Dermis blood vessel endothelial cell (primary cell): Measurements from ENCODE around the gene DISC1. TPM values are rescaled to one million over a fixed set of nuclear protein-coding genes. Genes with fewer than 3 reads are reported as not detected.

ENCODE experiments used
- DNase-seq: peaks from one replicate; pipeline ENCODE4 v3.0.0; 2010
- total RNA-seq: library from RNA; depleted of rRNA; stranded (reverse); fragments of >200 nt; gene quantifications from 2 replicates; pipeline ENCODE4 v1.2.3, GENCODE V29; 2014

Gene DISC1
- total RNA-seq, 1 donor from 2014 or later, result 19.9 TPM

GRCh38 chr1:231826566-231826965, 200.0 kb downstream of the DISC1 start:
- no peak for DNase-seq

DNA sequence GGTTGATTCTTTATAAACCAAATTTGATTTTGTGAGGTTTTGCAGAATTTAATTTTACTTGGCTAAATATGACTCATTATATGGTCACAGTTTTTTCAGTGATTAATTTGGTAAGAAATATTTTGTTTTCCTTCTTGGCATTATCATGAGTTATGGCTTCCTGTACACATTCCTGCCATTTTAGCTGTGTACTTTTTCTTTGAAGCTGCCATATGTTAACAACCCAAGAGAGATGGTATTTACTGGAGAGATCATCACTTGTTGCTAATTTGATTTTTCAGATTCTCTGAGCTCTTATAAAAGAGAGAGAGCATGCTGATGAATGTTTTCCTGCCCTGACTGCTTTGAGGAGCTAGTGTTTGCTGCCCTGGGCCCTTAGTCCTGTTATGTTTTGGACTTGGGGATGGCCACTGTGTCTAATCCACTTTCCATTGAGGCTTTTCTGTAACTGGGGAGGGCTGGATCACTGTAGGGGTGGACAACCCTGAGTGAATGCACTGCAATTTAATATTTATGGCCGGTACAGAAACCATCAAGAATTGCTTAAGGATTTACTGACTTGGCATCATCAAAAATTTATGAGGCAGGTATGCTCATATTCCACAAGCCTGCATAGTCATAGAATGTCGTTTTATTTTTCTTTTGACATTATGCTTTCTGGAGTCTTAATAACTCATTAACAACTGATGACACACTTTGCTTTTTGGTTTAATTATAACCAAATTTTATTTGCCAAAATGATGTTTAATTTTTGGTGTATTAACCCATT, 200.9 kb downstream of the DISC1 start:
- peak; percentile 57 for DNase-seq

DNA sequence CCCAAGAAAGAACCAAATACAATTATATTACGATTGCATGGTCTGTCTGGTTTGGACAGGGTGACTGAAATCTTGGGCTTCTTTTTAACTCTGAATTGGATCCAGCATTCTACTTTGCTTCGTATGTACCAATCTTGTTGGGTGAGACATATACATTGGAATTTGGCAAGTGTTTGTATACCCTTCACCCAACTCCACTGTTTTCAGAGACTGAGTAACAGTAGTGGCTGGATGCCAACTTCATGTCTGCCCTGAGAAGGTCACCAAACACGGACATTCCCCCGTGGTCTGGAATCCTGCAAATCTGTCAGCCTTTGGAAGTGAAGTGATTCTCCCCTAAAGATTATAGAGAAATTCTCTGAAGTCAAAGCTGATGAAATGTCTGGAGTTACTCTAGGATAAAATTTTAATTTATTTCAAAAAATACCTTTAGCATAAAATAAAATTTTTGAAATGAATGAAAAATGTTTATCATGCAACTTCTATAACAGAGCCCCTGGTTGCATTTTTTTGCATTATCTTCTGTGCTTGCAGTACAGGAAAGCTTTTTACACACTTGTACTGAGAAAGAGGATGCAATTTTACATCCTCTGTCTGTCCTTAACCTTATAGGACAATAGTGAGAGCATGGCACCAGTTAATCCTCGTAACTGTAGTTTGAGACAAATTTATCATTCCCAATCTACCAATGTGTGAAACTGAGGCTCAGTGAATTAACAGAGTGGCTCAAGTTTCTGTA, 201.8 kb downstream of the DISC1 start:
- peak; percentile 95 for DNase-seq

- DNase-seq, result no peak
Measured at GRCh38 chr1:231829332-231829731, 202.7 kb downstream of the DISC1 start.

DNA sequence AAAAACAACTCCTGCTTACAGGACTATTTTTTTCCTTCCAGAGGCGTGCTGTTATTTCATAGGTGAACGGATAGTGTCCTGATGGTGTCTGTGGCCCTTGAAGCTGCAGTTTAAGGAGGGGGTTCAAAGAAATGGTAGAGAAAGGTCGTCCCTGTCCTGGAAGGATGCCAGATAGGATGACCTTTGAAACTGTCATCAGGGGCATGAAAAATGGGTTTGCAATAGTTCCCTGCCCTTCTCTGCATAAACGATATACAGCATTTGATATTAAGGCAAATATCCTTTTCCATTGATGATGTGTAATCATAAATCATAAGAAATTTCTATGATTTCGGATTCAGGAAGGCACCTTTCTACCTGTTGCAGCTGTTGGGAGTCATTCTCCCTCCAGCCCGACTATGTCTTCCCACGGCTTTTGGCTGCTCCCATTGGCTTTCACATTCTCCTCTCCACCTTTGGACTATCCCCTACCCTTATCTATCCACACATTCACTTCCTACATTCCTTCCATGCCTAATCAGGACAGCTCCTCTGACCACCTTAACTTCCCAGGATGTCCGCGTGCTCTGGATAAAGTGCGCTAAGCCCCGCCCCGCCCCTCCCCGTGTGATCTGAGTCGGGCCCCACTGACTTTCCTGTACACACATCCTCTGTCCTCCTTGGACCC, 209.8 kb downstream of the DISC1 start:
- peak; percentile 7 for DNase-seq

DNA sequence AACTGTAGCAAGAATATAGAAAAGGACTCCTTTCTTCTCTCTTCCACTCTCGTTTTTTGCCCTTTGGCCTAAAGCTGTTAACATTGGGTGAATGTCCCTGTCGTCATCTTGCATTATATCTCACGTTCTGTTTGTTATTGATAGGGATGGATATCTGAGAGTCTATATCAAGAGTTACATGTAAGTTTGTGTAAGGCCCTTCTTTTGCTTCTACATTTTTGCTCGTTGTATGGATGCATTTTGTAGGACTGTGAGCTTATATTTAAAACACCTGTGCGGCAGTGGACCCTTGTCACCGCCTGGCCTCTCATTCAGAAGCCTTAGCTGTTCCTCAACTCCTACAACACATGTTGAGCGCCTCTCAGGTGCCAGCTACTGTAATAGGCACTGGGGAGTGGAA, 211.9 kb downstream of the DISC1 start:
- no peak for DNase-seq

- DNase-seq, result no peak
Measured at GRCh38 chr1:231839999-231840398, 213.4 kb downstream of the DISC1 start.

DNA sequence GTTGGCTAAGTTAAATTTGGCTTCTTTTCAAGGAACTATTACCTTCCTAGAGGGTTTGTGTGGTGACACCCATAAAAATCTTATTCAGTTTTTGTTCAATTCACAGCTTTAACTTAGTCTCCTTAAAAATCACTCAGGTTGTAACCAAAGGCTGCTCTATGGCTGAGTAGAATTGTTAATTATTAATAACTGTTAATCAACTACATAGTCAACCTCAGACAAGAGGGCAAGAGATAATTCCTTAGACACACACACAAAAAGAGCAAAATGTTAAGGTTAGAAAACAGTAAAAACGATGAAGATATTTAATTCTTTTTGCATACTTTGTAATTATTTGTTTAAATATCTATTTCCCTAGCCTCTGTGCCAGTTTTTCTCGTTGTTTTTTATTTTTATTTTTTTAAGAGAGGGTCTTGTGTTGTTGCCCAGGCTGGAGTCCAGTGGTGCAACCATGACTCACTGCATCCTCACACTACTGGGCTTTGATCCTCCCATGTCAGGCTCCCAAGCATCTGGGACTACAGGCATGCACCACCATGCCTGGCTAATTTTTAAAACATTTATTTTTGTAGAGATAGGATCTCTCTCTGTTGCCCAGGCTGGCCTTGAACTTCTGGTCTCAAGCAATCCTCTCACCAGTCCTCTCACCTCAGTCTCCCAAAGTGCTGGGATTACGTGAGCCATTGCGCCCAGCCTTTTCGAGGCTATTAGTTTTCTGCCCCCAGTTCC, 215.2 kb downstream of the DISC1 start:
- DNase-seq, result no peak

GRCh38 chr1:231842441-231842840, 215.9 kb downstream of the DISC1 start:
- DNase-seq, result no peak

DNA sequence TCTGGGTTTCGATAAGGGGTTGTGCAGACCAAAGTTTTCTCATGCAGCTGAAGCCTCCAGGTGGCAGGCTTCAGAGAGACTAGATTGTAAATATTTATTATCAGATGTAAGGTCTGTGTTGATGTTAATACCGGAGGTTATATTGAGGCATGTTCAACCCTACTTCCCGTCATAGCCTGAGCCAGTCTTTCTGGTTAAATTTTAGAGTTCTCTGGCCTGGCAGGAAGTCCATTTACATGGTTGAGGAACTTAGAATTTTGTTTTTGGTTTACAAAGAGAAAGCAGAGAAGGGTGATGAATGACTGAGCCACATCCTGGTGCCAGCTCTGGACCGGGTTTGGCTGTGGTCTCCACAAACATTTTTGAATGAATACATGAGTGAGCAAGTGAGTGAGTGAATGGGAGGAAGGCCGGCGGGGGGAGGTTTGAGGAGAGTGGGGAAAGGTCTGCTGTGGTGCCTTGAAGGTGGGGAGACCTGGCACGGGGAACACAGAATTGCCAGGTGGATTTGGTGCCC, 218.5 kb downstream of the DISC1 start:
- peak; percentile 38 for DNase-seq

DNA sequence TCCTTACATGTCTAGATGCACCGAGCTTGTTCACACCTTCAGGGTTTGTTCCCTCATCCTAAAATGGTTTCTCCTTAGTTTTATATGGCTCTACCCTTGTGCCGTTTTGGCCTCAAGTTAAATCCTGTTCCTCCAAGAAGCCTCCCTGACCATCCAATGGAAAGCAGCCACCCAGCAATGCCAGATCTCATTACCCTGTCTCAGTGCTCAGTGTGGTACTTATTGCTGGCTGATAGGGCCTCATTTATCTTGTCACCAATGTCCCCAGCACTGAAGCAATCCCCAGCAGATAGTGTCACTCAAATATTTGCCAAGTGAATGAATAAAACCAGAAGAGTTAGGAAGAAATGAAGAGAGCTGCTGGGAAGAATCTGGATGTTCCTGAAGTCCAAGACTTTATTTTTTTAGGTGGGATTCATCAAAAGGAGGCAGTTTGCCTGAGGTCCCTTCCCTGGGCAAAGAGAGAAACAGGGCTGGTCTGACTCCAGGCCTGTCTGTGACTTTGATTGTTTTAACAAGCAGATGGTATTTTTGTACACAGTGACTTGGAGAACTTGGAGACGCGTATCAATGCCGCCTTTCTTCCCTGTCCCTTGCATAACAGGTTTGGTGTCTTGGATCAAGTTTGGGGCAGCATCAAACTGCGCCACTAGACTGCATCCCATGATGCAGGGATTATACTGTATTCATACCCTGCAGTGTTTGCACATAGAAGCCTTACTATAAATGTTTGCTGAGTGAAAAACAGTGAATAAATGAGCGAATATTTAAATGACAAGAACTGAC, 221.2 kb downstream of the DISC1 start:
- DNase-seq, result no peak

DNA sequence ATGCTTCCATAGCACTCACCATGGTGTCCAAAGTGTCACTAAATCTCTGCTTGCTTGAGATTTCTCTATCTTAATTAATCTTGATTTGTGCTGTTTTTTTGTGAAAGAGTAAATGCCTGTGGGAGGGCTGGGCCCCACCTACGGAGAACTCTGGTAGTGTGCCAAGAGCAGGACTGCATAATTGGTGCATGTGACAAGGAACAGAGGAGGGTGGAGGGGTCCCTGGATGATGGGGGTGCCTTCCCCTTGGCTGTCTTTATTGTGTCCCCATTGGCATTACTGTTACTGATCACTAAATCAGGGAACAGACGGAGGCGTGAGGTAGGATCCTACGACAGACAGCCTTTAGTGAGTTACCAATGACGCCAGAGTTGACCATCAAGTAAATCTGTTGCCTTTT, 223.4 kb downstream of the DISC1 start:
- DNase-seq, result no peak

- no peak for DNase-seq
Measured at GRCh38 chr1:231850786-231851185, 224.2 kb downstream of the DISC1 start.

DNA sequence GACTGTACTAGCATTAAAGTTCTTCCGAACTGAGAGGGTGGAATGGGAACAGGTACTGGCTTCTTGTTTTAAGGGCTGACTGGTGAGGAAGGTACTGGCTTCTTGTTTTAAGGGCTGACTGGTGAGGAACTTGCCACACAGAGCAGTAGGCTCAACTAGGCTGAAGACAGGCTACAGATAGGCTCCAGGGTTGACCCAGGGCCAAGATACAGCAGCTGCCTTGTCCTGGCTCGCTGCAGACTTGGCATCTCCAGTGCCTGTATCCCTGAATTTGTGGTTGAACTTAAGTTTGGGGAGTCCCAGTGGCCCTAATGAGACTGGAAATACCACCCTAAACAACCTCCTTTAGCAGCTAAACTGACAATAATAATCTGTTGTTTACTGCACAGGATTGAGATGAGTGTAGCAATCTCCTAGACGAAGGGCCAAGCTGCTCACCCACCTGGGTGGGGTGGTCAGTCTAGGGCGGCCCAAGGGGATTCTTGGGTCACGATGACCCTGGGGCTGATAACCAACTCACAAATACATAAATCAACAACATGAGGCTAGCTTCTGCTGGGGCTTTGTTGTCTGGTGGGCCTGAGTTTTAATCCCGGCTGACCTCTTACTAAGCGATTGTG, 227.1 kb downstream of the DISC1 start:
- no peak for DNase-seq

DNA sequence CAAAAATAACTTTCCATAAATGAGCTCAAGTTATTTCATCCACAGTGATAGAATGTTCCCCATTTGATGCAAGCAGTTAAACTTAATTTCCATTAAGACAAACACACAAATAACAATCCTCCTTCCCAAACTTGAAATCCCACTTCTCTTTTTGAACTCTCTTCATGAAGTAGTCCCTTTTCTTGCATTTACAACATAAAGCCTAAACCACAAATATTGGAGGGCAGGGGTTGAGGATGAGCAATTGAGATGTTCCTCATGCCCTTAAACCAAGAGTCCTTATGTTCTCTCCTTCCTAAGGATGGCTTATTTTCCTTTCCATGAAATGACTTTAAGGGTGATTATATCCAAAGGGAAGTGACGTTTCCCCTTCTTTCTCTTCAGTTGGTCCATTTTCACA, 228.8 kb downstream of the DISC1 start:
- DNase-seq, result no peak

GRCh38 chr1:231855926-231856325, 229.3 kb downstream of the DISC1 start:
- no peak for DNase-seq

DNA sequence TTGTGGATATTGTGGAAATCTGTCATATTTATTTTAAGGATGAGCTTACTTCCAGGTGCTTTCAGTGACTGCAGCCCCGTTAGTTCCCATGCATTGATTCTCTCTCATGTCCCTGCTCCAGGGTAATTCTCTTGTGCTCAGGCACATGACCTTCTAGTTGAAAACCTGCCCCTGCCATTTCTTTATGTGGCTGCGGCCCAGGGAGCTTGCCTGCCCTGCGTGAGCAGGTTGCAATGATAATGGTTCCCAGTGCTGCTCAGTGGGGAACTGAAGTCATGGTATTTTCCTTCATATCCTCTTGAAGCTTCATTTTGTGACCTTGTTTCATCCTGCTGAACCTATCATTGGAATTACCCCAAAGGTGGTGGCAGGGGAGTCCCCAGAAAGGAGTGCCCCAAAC, 229.8 kb downstream of the DISC1 start:
- DNase-seq, result no peak

DNA sequence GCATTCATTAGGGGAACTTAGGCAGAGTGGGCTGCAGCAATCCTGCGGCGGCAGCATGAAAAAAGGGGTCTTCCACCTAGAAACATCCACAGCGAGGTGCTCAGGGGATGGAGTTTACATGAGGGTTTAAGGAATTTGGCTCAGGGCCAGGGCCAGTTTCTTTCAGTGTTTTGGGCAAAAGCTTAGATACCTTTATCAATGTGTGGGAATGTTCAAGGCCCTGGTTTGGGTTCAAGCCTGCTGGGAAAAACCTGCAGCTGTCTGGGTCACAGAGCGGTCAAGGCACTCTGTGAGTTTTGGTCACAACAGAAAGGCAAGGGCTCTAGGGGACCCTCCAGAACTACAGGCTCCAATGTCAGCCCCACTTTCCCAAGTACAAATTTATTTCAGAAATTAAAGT, 230.3 kb downstream of the DISC1 start:
- no peak for DNase-seq

- DNase-seq, result no peak
Measured at GRCh38 chr1:231857609-231858135, 231.1 kb downstream of the DISC1 start.

GRCh38 chr1:231860221-231861088, 233.9 kb downstream of the DISC1 start:
- DNase-seq, result no peak
